K562 (cell line): Measurements from ENCODE around the gene PCDH1. TPM values are rescaled to one million over a fixed set of nuclear protein-coding genes. Genes with fewer than 3 reads are reported as not detected.

Experiments used
- ATAC-seq: fragments of 200-7000 bp; cut with Tn5 transposase; 3 replicates; pipeline ENCODE4 v1.9.1; 2020; ENCODE audit warnings: moderate library complexity
- BruUV-seq: library from RNA; stranded (reverse); fragments of 400-500 nt; replicated peaks from 2 replicates; lab custom pipeline; 2021; lab: Mats Ljungman, UMichigan
- CTCF ChIA-PET: fragments of 300-600 bp; formaldehyde crosslinking; extraction: SDS; loops from one replicate; lab custom pipeline; 2021; ENCODE audit warnings: low intra/inter-chr PET ratio; lab: Yijun Ruan, JAX
- POLR2A ChIA-PET: fragments of 300-600, 350-650 bp; sonication (Branson Sonifier 250); formaldehyde crosslinking; extraction: SDS; loops from one replicate; lab custom pipeline; 2021; ENCODE audit warnings: antibody characterized with exemption, inconsistent platforms; lab: Yijun Ruan, JAX
- DNase-seq, 4 experiments: peaks; one replicate each; pipeline versions ENCODE4 v3.0.0 to v3.0.0-alpha.2; 2011 to 2018; ENCODE audit warnings: low spot score in 3 of 4, mixed read lengths in 3 of 4; ENCODE audit errors: extremely low read depth in 1 of 4
- FAIRE-seq: peaks from 2 replicates; lab custom pipeline; 2011; peaks lifted over from hg19 to GRCh38; lab: Jason Lieb, UNC
- H2AFZ ChIP-seq: 2 replicates; pipeline ENCODE4 v1.6.0; 2011; ENCODE audit warnings: low read depth, low read length, control low read depth, inconsistent platforms
- H3K27ac ChIP-seq: fragments of 200-600 bp; 3 replicates; pipeline ENCODE4 v1.8.0; 2011; ENCODE audit warnings: low read depth, mild to moderate bottlenecking, control low read depth, inconsistent platforms, low read length, moderate library complexity, mixed read lengths; ENCODE audit errors: extremely low read depth
- H3K27me3 ChIP-seq, 2 experiments: fragments of 300-600 bp in 1 of 2; 2 replicates in 1 of 2; 3 replicates in 1 of 2; pipeline versions ENCODE4 v1.6.0 to v1.8.0; 2011; ENCODE audit warnings: inconsistent platforms in 2 of 2, low read length in 2 of 2, mild to moderate bottlenecking in 1 of 2, mixed read lengths in 1 of 2, moderate library complexity in 1 of 2; ENCODE audit not compliant: control insufficient read depth in 2 of 2, insufficient read depth in 2 of 2
- H3K36me3 ChIP-seq: fragments of 300-600 bp; 3 replicates; pipeline ENCODE4 v1.8.0; 2011; ENCODE audit warnings: mild to moderate bottlenecking, low read length, inconsistent platforms; ENCODE audit not compliant: control insufficient read depth, insufficient read depth
- H3K4me1 ChIP-seq, 2 experiments: fragments of 200-600 bp in 1 of 2; replicated peaks in 1 of 2; 2 replicates in 1 of 2; 3 replicates in 1 of 2; pipeline versions ENCODE4 v1.5.1 to v1.8.0; 2011; ENCODE audit warnings: inconsistent platforms in 2 of 2, low read length in 2 of 2, mild to moderate bottlenecking in 1 of 2, mixed read lengths in 1 of 2, moderate library complexity in 1 of 2; ENCODE audit not compliant: control insufficient read depth in 2 of 2, insufficient read depth in 2 of 2
- H3K4me2 ChIP-seq: 2 replicates; pipeline ENCODE4 v1.6.1; 2011; ENCODE audit warnings: low read length, control low read depth, inconsistent platforms, mixed read lengths; ENCODE audit not compliant: insufficient read depth
- H3K4me3 ChIP-seq: fragments of 200-600 bp; sonication (generic), shearing (Covaris generic); 2 replicates; pipeline ENCODE4 v1.5.1; 2016; ENCODE audit warnings: control low read depth, inconsistent platforms
- H3K79me2 ChIP-seq: fragments of 200-600 bp; 3 replicates; pipeline ENCODE4 v1.8.0; 2011; ENCODE audit warnings: low read length, inconsistent platforms; ENCODE audit not compliant: control insufficient read depth, insufficient read depth
- H3K9ac ChIP-seq, 2 experiments: 2 replicates each; pipeline versions ENCODE4 v1.6.0 to v1.6.1; 2011; ENCODE audit warnings: low read depth in 2 of 2, low read length in 2 of 2, control low read depth in 1 of 2, inconsistent platforms in 1 of 2, mild to moderate bottlenecking in 1 of 2, mixed read lengths in 1 of 2; ENCODE audit not compliant: insufficient read depth in 1 of 2
- H3K9me1 ChIP-seq: one replicate; pipeline ENCODE4 v1.6.0; 2011; ENCODE audit warnings: inconsistent platforms, mild to moderate bottlenecking, low read length, moderate library complexity; ENCODE audit not compliant: control insufficient read depth, insufficient read depth
- H3K9me3 ChIP-seq: replicated peaks from 2 replicates; pipeline ENCODE4 v1.5.1; 2011; ENCODE audit warnings: low read depth, low read length, inconsistent platforms; ENCODE audit not compliant: control insufficient read depth, insufficient read depth
- H4K20me1 ChIP-seq: replicated peaks from 2 replicates; pipeline ENCODE4 v1.6.1; 2011; ENCODE audit warnings: low read length, inconsistent platforms, mixed read lengths; ENCODE audit not compliant: control insufficient read depth, insufficient read depth
- ARNT ChIP-seq, 2 experiments: fragments of 450-650 bp; IDR thresholded peaks; 2 replicates each; pipeline ENCODE4 v1.6.1; 2016; ENCODE audit warnings: mild to moderate bottlenecking in 1 of 2
- CAMTA2 ChIP-seq: fragments of 250-450 bp; sonication (Bioruptor Pico); conservative IDR thresholded peaks from 2 replicates; pipeline ENCODE4 v1.5.1; 2022
- CBFA2T2 ChIP-seq: fragments of 450-650 bp; conservative IDR thresholded peaks from 2 replicates; pipeline ENCODE4 v1.6.1; 2017; ENCODE audit warnings: mild to moderate bottlenecking
- CBX3 ChIP-seq, 2 experiments: IDR thresholded peaks; 1 replicate in 1 of 2; 2 replicates in 1 of 2; pipeline ENCODE4 v1.6.1; 2012; ENCODE audit warnings: inconsistent platforms in 2 of 2, low read length in 2 of 2, borderline replicate concordance in 1 of 2, control low read depth in 1 of 2
- CCAR2 ChIP-seq: fragments of 200-400 bp; formaldehyde crosslinking; IDR thresholded peaks from 2 replicates; pipeline ENCODE4 v1.6.1; 2017; ENCODE audit warnings: mild to moderate bottlenecking, low read depth, low read length
- CEBPB ChIP-seq: fragments of 450-650 bp; IDR thresholded peaks from 2 replicates; pipeline ENCODE4 v1.6.1; 2016; ENCODE audit warnings: missing genetic modification characterization, missing compliant biosample characterization
- EP400 ChIP-seq: fragments of 450-650 bp; IDR thresholded peaks from 2 replicates; pipeline ENCODE4 v1.6.1; 2017; ENCODE audit warnings: antibody characterized with exemption, mild to moderate bottlenecking, moderate library complexity
- FOXJ2 ChIP-seq: fragments of 200-800 bp; sonication (Bioruptor generic); IDR thresholded peaks from 2 replicates; pipeline ENCODE4 v1.6.1; 2016; ENCODE audit warnings: missing genetic modification characterization, missing compliant biosample characterization
- MEF2D ChIP-seq: conservative IDR thresholded peaks from 2 replicates; pipeline ENCODE4 v1.6.1; 2016; ENCODE audit warnings: low read depth, missing genetic modification characterization, missing compliant biosample characterization
- NCOA2 ChIP-seq, 2 experiments: fragments of 450-650 bp; IDR thresholded peaks; 2 replicates each; pipeline ENCODE4 v1.6.1; 2018; ENCODE audit warnings: mild to moderate bottlenecking in 2 of 2, moderate library complexity in 1 of 2; ENCODE audit not compliant: partially characterized antibody in 2 of 2
- SETDB1 ChIP-seq: IDR thresholded peaks from one replicate; pipeline ENCODE4 v1.6.1; 2012; ENCODE audit warnings: low read length, control low read depth, inconsistent platforms
- TCF3 ChIP-seq: sonication (generic); formaldehyde crosslinking; IDR thresholded peaks from 2 replicates; pipeline ENCODE4 v1.4.0; 2020; ENCODE audit warnings: mild to moderate bottlenecking, missing genetic modification reagents
- XRCC3 ChIP-seq: fragments of 450-650 bp; IDR thresholded peaks from 2 replicates; pipeline ENCODE4 v1.6.1; 2017; ENCODE audit warnings: mild to moderate bottlenecking, moderate library complexity
- ZNF431 ChIP-seq: sonication (generic); formaldehyde crosslinking; IDR thresholded peaks from 2 replicates; pipeline ENCODE4 v1.8.0; 2022; ENCODE audit warnings: mild to moderate bottlenecking, missing genetic modification reagents
- ZNF507 ChIP-seq: conservative IDR thresholded peaks from 2 replicates; pipeline ENCODE4 v1.6.1; 2017; ENCODE audit warnings: missing genetic modification characterization, missing compliant biosample characterization
- ZNF551 ChIP-seq: fragments of 250-450 bp; sonication (Bioruptor Pico); IDR thresholded peaks from 2 replicates; pipeline ENCODE4 v1.5.0; 2021; ENCODE audit warnings: mild to moderate bottlenecking, moderate library complexity
- ZNF830 ChIP-seq: fragments of 250-450 bp; sonication (Bioruptor Pico); IDR thresholded peaks from 2 replicates; pipeline ENCODE4 v1.5.0; 2021; ENCODE audit warnings: mild to moderate bottlenecking
- WGBS: fragments of 100-300 bp; shearing (Covaris generic); methylation state at CpG from one replicate; pipeline ENCODE4 v1.1.6; 2016; ENCODE audit warnings: low coverage, mixed read lengths; ENCODE audit not compliant: insufficient coverage; ENCODE audit errors: missing lambda C conversion rate; 5-methylcytosine and 5-hydroxymethylcytosine counted together
- in situ Hi-C: fragments of 300-500 bp; cut with MboI; formaldehyde crosslinking; loops from 4 replicates; pipeline ENCODE4 v1.15.0; 2018; ENCODE audit warnings: inconsistent platforms, mixed read lengths
- intact Hi-C: fragments of 100-400 bp; cut with micrococcal nuclease; formaldehyde crosslinking; loops from 2 replicates; pipeline ENCODE4 v1.14.2; 2022
- polyA plus RNA-seq, 8 experiments: library from polyadenylated mRNA; depleted of rRNA in 4 of 8; stranded (reverse) in 5 of 8; unstranded in 3 of 8; fragments of >200 nt; fragmentation: Nextera tagmentation in 2 of 8; fragmentation: Illumina TruSeq in 1 of 8; extraction: Ambion mirVana in 2 of 8; extraction: Trizol in 1 of 8; gene quantifications; 2 replicates each; pipeline versions ENCODE4 v1.2.1 to v1.2.3, GENCODE V29; 2011 to 2014; ENCODE audit warnings: inconsistent platforms in 1 of 8, missing spikeins in 1 of 8
- total RNA-seq, 7 experiments: library from RNA; depleted of rRNA in 6 of 7; stranded (reverse); fragments of >200 nt in 6 of 7; fragmentation: Illumina TruSeq in 2 of 7; extraction: Trizol in 2 of 7; gene quantifications; 2 replicates each; pipeline versions ENCODE4 v1.2.1 to v1.2.3, GENCODE V29; 2011 to 2021; ENCODE audit warnings: low replicate concordance in 1 of 7
- TF ChIP-seq, protein P1 (sequence below): fragments of 250-450 bp; sonication (Bioruptor Pico); IDR thresholded peaks from 2 replicates; pipeline ENCODE4 v1.4.0; 2020; ENCODE audit warnings: mild to moderate bottlenecking
- TF ChIP-seq, protein P2 (sequence below): IDR thresholded peaks from 3 replicates; pipeline ENCODE4 v1.6.1; 2011; ENCODE audit warnings: borderline replicate concordance, mild to moderate bottlenecking; ENCODE audit not compliant: insufficient read length, insufficient read depth
- TF ChIP-seq, protein P3 (sequence below), 2 experiments: fragments of 450-650 bp; IDR thresholded peaks; 2 replicates each; pipeline ENCODE4 v1.6.1; 2016

The PCDH1 gene
- total and polyA plus RNA-seq, 9 of the 15 experiments (the other 6 are each of a cell fraction or from before 2014, with no cell fraction given), result 0.11 to 3.6 (median 1.9) TPM; not detected in 1

DNA sequence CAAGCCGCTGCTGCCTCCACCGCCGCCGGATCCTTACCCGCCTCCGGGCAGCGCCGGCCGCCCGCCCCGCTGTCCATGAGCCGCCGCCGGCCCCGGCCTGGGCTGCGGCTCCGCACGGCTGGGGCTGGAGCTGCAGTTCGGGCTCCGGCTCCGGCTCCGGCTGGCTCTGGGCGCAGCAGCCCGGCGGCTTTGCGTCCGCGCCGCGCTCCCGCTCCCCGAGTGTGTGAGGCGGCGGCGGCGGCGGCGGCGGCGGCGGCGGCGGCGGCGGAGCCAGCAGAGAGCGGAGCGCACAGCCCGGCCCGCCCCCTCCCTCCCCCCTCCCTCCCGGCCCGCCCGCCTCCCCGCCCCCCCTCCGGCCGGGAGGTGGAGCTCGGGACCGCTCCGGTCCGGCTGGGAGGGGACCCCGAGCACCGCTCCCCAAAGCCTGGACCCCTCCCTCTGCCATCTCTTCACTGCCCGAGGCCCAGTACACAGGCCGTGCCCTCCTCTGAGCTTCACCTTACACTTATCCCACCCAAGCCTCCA lies at the start of gene PCDH1 (continued):
- TF ChIP-seq, protein P1, sequence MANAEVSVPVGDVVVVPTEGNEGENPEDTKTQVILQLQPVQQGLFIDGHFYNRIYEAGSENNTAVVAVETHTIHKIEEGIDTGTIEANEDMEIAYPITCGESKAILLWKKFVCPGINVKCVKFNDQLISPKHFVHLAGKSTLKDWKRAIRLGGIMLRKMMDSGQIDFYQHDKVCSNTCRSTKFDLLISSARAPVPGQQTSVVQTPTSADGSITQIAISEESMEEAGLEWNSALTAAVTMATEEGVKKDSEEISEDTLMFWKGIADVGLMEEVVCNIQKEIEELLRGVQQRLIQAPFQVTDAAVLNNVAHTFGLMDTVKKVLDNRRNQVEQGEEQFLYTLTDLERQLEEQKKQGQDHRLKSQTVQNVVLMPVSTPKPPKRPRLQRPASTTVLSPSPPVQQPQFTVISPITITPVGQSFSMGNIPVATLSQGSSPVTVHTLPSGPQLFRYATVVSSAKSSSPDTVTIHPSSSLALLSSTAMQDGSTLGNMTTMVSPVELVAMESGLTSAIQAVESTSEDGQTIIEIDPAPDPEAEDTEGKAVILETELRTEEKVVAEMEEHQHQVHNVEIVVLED (CRISPR knock-in tag), result no peak
- no peak for TF ChIP-seq XRCC3

DNA sequence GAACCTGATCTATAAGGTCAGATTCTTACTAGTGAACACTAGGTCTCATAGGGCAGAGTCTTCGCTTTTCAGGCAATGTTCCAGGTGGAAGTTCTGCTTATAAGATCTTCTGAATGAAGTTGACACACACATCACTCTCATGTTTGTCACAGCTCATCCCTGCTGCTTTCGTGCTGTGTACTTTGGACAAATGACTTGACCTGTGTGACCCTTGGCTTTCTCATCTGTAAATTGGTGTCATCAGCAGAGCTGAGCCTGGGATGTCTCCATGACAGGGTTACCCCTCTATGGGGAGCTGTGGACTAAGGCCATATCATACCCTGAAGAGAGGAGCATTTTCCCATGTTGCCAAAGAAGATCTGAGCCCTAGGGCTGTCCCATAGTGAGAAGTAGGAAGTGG lies 48.2 kb upstream of the PCDH1 start:
- Histone ChIP-seq H3K9me1 (no peaks in the 10 kb centered on the region), H4K20me1 (no peaks in the 10 kb centered on the region), H3K79me2 (peaks cover 21% of the 10 kb centered on the region), H3K9ac (no peak overlapping the region), H3K27me3 (no peaks in the 10 kb centered on the region), H3K4me2 (no peak overlapping the region), H3K36me3 (peaks cover 60% of the 10 kb centered on the region), H3K4me1 (peaks cover 6 to 18% of the 10 kb centered on the region in 2 experiments; a peak in 4 of 5 replicates), H3K9me3 (no peaks in the 10 kb centered on the region), H2AFZ (no peak overlapping the region), H3K27ac (no peak overlapping the region), H3K4me3 (no peak overlapping the region)
- FAIRE-seq (peak; percentile 57), DNase-seq (no peak), ATAC-seq (no peak)
- intact Hi-C loops, result no loop called here
- BruUV-seq, result no TSS peak
- CTCF ChIA-PET, result no interaction called here
- in situ Hi-C loops, result no loop called here
- POLR2A ChIA-PET, result no interaction called here
- WGBS, result 90% methylated on average over 2 of the region's 2 CpGs
- no peak for TF ChIP-seq FOXJ2 (tag)
- TF ChIP-seq CCAR2, result no peak
- TF ChIP-seq MEF2D (tag), result no peak
- no peak for TF ChIP-seq CEBPB (tag)
- TF ChIP-seq EP400, result no peak
- TF ChIP-seq SETDB1, result no peak
- TF ChIP-seq, protein P2, sequence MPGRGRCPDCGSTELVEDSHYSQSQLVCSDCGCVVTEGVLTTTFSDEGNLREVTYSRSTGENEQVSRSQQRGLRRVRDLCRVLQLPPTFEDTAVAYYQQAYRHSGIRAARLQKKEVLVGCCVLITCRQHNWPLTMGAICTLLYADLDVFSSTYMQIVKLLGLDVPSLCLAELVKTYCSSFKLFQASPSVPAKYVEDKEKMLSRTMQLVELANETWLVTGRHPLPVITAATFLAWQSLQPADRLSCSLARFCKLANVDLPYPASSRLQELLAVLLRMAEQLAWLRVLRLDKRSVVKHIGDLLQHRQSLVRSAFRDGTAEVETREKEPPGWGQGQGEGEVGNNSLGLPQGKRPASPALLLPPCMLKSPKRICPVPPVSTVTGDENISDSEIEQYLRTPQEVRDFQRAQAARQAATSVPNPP, result no peak
- no peak for TF ChIP-seq ZNF551 (CRISPR knock-in tag)
- TF ChIP-seq CAMTA2 (CRISPR knock-in tag), result no peak
- TF ChIP-seq TCF3 (CRISPR knock-in tag), result no peak
- no peak for TF ChIP-seq ZNF431 (CRISPR knock-in tag)
- TF ChIP-seq ZNF830, result no peak
- TF ChIP-seq, protein P3, sequence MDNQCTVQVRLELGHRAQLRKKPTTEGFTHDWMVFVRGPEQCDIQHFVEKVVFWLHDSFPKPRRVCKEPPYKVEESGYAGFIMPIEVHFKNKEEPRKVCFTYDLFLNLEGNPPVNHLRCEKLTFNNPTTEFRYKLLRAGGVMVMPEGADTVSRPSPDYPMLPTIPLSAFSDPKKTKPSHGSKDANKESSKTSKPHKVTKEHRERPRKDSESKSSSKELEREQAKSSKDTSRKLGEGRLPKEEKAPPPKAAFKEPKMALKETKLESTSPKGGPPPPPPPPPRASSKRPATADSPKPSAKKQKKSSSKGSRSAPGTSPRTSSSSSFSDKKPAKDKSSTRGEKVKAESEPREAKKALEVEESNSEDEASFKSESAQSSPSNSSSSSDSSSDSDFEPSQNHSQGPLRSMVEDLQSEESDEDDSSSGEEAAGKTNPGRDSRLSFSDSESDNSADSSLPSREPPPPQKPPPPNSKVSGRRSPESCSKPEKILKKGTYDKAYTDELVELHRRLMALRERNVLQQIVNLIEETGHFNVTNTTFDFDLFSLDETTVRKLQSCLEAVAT (IDR thresholded peaks at IDR 0.05), result no peak
- TF ChIP-seq ZNF507 (tag), result no peak
- no peak for TF ChIP-seq NCOA2 (IDR thresholded peaks at IDR 0.05; ENCODE audit: partially characterized antibody in 2 of 2)
- TF ChIP-seq ARNT (IDR thresholded peaks at IDR 0.05), result no peak
- TF ChIP-seq CBX3 (IDR thresholded peaks at IDR 0.05; ENCODE audit: borderline replicate concordance in 1 of 2, low read length in 2 of 2), result no peak
- no peak for TF ChIP-seq CBFA2T2
